Omental fat pad (tissue), 4 donors: Measurements from ENCODE around the gene OSBPL6. TPM values are rescaled to one million over a fixed set of nuclear protein-coding genes. Genes with fewer than 3 reads are reported as not detected.

Source experiments
- ATAC-seq: fragments of 150-250 bp; one replicate; pipeline ENCODE4 v1.9.1; 2016; ENCODE audit warnings: mild to moderate bottlenecking, moderate library complexity; ENCODE audit not compliant: low FRiP score
- DNase-seq: peaks from one replicate; pipeline ENCODE4 v3.0.0-alpha.2; 2019; ENCODE audit warnings: low spot score
- total RNA-seq, 4 donors: library from RNA; depleted of rRNA; stranded (reverse); fragments of >200 nt; gene quantifications; one replicate each; pipeline ENCODE4 v1.1.0, GENCODE V29; 2016
- TF ChIP-seq, protein P1 (sequence below), 3 donors: fragments of 450-650 bp; IDR thresholded peaks; one replicate each; pipeline ENCODE4 v1.5.1; 2016 to 2017; ENCODE audit warnings: antibody characterized with exemption in 3 of 3, mild to moderate bottlenecking in 3 of 3, moderate library complexity in 2 of 3

Gene OSBPL6
- total RNA-seq, 4 donors from 2014 or later: 1.1 to 2.0 (median 1.6) TPM

DNA sequence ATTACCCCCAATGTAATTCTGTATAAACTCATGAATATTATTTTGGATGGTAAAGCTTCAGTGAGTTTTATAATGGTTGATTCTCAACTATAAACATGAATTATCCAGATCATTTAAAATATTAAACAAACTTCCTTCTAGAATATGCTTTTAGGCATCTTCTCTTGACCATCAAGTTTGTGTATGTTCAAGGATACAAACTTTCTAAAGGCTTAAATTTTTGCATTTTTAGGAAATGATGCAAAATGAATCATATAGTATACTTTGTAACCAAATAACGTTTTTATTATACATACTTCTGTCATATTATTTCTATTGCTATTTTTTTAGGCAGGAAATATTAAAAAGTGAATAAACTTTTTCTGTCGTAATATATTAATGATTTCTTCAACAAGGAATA is 62.8 kb downstream of the OSBPL6 start:
- ATAC-seq: no peak
- TF ChIP-seq, protein P1, sequence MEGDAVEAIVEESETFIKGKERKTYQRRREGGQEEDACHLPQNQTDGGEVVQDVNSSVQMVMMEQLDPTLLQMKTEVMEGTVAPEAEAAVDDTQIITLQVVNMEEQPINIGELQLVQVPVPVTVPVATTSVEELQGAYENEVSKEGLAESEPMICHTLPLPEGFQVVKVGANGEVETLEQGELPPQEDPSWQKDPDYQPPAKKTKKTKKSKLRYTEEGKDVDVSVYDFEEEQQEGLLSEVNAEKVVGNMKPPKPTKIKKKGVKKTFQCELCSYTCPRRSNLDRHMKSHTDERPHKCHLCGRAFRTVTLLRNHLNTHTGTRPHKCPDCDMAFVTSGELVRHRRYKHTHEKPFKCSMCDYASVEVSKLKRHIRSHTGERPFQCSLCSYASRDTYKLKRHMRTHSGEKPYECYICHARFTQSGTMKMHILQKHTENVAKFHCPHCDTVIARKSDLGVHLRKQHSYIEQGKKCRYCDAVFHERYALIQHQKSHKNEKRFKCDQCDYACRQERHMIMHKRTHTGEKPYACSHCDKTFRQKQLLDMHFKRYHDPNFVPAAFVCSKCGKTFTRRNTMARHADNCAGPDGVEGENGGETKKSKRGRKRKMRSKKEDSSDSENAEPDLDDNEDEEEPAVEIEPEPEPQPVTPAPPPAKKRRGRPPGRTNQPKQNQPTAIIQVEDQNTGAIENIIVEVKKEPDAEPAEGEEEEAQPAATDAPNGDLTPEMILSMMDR (IDR thresholded peaks at IDR 0.05): no peak
- DNase-seq: no peak

DNA sequence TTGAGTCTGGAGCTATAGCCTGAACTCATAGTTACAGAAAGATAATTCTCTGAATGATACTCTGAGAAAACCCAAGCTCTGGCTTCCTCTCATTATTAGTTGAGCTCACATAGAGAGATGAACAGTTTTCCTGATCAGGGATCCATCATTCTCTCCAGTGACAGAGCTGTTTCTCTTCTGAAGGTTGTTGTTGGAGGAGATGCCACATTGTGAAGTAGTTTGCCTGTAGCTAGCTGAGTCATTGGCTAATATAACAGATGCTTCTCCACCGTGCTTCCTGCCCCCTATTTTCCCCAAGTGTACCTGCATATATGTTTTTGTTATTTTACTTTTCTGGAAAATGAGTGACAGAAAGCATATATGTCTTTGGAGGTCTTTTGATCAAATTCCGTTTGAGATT is 64.6 kb downstream of the OSBPL6 start:
- DNase-seq (no peak), ATAC-seq (no peak)
- TF ChIP-seq, protein P1 (IDR thresholded peaks at IDR 0.05): no peak

- TF ChIP-seq, protein P1 (IDR thresholded peaks at IDR 0.05): no peak
- DNase-seq (no peak), ATAC-seq (no peak)
Measured at GRCh38 chr2:178263159-178263860, 69.0 kb downstream of the OSBPL6 start.

DNA sequence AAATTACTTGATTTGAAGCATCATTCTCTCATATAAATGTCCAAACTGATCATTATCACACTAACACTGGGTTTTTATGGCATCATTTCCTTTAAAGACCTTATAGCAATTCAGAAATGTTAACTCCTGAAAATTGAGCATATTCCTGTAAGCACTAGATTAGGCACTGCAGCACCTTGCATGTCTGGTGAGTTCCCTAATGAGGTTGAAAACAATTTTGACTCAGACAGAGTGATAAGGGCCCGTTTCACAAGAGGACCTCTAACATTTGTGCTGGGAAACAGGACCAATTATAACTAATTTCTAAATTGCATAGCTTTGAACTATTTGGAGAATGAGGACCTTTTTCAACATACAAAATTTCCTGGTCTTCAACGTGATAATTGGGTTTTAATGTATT is 69.9 kb downstream of the OSBPL6 start:
- TF ChIP-seq, protein P1 (IDR thresholded peaks at IDR 0.05): no peak
- ATAC-seq (no peak), DNase-seq (no peak)

DNA sequence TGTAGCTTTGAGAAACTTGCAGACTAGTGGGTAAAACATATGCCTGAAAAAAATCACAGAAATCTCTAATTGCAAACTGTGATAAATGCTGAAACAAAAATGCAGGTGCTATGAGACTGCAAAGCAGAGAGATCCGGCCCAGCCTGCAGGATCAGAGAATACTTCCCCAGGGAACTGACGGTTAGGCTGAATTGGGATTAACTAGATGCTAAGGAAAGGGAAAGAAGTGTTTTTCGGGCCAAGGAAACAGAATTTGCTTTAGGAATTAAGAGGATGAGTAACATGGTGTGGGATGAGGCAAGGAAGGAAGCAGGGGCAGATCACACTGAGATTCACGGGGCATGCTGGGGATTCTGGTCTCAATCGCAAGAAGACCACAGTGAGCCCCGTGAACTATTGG is 71.5 kb downstream of the OSBPL6 start:
- ATAC-seq (no peak), DNase-seq (no peak)
- TF ChIP-seq, protein P1 (IDR thresholded peaks at IDR 0.05): no peak

DNA sequence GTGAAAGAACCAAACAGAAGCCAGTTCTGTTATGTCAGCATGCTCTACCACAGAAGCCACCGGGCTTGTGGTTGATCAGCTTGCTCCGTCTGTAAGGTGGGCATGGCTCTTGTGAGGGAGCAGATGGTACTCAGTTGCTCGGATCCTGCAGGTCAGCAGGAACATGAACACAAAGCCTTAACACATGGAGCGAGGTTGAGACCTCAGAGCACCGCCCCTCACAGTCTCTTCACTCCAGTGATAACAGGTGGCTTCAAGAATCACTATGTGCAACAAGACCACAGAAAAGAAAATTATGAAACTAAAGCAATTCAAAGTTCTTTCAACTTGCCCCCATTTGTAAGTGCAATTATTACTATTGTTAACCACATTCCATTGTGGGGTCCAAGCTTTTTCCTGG is 72.1 kb downstream of the OSBPL6 start:
- no peak for ATAC-seq
- TF ChIP-seq, protein P1 (IDR thresholded peaks at IDR 0.05): no peak
- no peak for DNase-seq

GRCh38 chr2:178267660-178268059 is 73.3 kb downstream of the OSBPL6 start:
- DNase-seq (no peak), ATAC-seq (no peak)
- TF ChIP-seq, protein P1 (IDR thresholded peaks at IDR 0.05): no peak
